Gastroesophageal sphincter (tissue), 3 donors: ENCODE data around the gene MYO1C.

Source experiments
- EP300 ChIP-seq: sonication (generic); formaldehyde crosslinking; IDR thresholded peaks from one replicate; pipeline ENCODE4 v1.6.1; 2017; ENCODE audit warnings: antibody characterized with exemption, mild to moderate bottlenecking
- POLR2A ChIP-seq, 2 donors: fragments of 450-650 bp; IDR thresholded peaks; one replicate each; pipeline ENCODE4 v1.6.1; 2017; ENCODE audit warnings: antibody characterized with exemption in 2 of 2, mild to moderate bottlenecking in 2 of 2, moderate library complexity in 1 of 2
- POLR2AphosphoS5 ChIP-seq: sonication (generic); formaldehyde crosslinking; IDR thresholded peaks from one replicate; pipeline ENCODE4 v1.6.1; 2017; ENCODE audit warnings: antibody characterized with exemption
- TF ChIP-seq, protein P1 (sequence below), 4 experiments: fragments of 200-600 bp in 2 of 4; fragments of 450-650 bp in 2 of 4; sonication (generic) in 1 of 4; IDR thresholded peaks; one replicate each; pipeline ENCODE4 v1.5.1; 2017 to 2019; ENCODE audit warnings: antibody characterized with exemption in 4 of 4, mild to moderate bottlenecking in 2 of 4, moderate library complexity in 2 of 4

DNA sequence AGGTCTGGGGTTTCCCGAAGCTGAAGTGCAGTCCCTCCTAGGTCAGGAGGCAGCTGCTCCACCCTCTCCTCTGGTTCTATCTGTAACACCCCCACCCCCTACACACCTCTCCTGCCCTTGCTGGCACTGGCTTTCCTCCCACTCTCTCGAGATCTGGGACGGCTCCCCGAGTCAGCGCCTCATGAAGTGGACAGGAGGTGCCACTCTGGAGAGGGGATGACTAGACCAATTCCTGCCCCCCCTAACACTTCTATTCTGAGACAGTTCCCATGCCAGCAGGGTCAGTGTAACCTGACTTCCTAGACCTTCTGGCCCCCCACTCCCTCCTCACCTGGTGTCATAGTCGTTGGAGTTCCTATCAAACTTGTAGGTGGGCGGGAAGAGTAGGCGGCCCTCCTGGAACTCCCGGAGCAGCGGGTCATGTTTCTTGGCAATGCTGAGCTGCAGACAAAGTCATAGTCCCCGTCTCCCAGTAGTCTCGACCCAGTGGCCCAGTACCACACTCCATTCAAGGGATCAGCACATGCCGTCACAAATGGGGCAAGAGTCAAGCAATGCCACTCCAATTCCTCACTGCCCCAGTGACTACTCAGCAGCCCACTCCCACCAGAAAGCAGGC lies 14.3 kb upstream of the MYO1C start:
- TF ChIP-seq, protein P1, sequence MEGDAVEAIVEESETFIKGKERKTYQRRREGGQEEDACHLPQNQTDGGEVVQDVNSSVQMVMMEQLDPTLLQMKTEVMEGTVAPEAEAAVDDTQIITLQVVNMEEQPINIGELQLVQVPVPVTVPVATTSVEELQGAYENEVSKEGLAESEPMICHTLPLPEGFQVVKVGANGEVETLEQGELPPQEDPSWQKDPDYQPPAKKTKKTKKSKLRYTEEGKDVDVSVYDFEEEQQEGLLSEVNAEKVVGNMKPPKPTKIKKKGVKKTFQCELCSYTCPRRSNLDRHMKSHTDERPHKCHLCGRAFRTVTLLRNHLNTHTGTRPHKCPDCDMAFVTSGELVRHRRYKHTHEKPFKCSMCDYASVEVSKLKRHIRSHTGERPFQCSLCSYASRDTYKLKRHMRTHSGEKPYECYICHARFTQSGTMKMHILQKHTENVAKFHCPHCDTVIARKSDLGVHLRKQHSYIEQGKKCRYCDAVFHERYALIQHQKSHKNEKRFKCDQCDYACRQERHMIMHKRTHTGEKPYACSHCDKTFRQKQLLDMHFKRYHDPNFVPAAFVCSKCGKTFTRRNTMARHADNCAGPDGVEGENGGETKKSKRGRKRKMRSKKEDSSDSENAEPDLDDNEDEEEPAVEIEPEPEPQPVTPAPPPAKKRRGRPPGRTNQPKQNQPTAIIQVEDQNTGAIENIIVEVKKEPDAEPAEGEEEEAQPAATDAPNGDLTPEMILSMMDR (IDR thresholded peaks at IDR 0.05) = no peak
- no peak for TF ChIP-seq POLR2A (IDR thresholded peaks at IDR 0.05)
- TF ChIP-seq POLR2AphosphoS5 = no peak
- no peak for TF ChIP-seq EP300
